Lower lobe of right lung (tissue), 2 donors: ENCODE data around the gene PALD1. TPM values are rescaled to one million over a fixed set of nuclear protein-coding genes. Genes with fewer than 3 reads are reported as not detected.

Experiments
- ATAC-seq, 2 donors: fragments of 200-7000 bp; cut with Tn5 transposase; one replicate each; pipeline ENCODE4 v1.9.1; 2020 to 2022; ENCODE audit warnings: mild to moderate bottlenecking in 2 of 2, moderate library complexity in 2 of 2
- DNase-seq: peaks from one replicate; pipeline ENCODE4 v3.0.0-alpha.2; 2020
- H3K27ac ChIP-seq: fragments of 200-600 bp; one replicate; pipeline ENCODE4 v1.8.0; 2022
- H3K27me3 ChIP-seq: fragments of 200-600 bp; one replicate; pipeline ENCODE4 v1.8.0; 2022; ENCODE audit warnings: low read depth
- H3K36me3 ChIP-seq: fragments of 200-600 bp; one replicate; pipeline ENCODE4 v1.8.0; 2022; ENCODE audit warnings: mild to moderate bottlenecking
- H3K4me1 ChIP-seq: fragments of 200-600 bp; one replicate; pipeline ENCODE4 v1.8.0; 2022
- H3K4me3 ChIP-seq: fragments of 200-600 bp; one replicate; pipeline ENCODE4 v1.8.0; 2022; ENCODE audit warnings: mild to moderate bottlenecking
- H3K9me3 ChIP-seq: fragments of 200-600 bp; one replicate; pipeline ENCODE4 v1.8.0; 2022
- CTCF ChIP-seq: fragments of 200-600 bp; IDR thresholded peaks from one replicate; pipeline ENCODE4 v1.8.0; 2022; ENCODE audit warnings: antibody characterized with exemption, mild to moderate bottlenecking
- intact Hi-C: fragments of 100-400 bp; cut with DNase I; formaldehyde crosslinking; loops from one replicate; pipeline ENCODE4 v1.11.0; 2022
- total RNA-seq: library from RNA; stranded (reverse); fragmentation: NEBNext Ultra II Directional; extraction: Animal tissue kit (Norgen Biotek cat#: 25700); gene quantifications from one replicate; pipeline ENCODE4 v1.2.1, GENCODE V29; 2021
- donor health status: DM: no; HTN: yes; CAD: no; lungs with severe emphysema.

PALD1 gene
- total RNA-seq, 1 donor from 2014 or later = 16.0 TPM

GRCh38 chr10:70592186-70592735 is 113.7 kb downstream of the PALD1 start:
- peaks cover 5% of the 10 kb centered on the region for H3K4me1 ChIP-seq
- no peaks in the 10 kb centered on the region for H3K9me3 ChIP-seq
- H3K27ac ChIP-seq = no peak overlapping the region
- H3K4me3 ChIP-seq = no peak overlapping the region
- no peaks in the 10 kb centered on the region for H3K27me3 ChIP-seq
- DNase-seq (no peak), ATAC-seq (no peak)
- no peak for TF ChIP-seq CTCF
- H3K36me3 ChIP-seq = no peaks in the 10 kb centered on the region
- intact Hi-C loops = no loop called here

- intact Hi-C loops = no loop called here
Observed at GRCh38 chr10:70592746-70593512, 114.4 kb downstream of the PALD1 start.

GRCh38 chr10:70593513-70593890 is 114.9 kb downstream of the PALD1 start:
- no peak overlapping the region for H3K4me3 ChIP-seq
- TF ChIP-seq CTCF = no peak
- no peak overlapping the region for H3K27ac ChIP-seq
- DNase-seq (no peak), ATAC-seq (no peak)
- H3K9me3 ChIP-seq = no peaks in the 10 kb centered on the region
- no peaks in the 10 kb centered on the region for H3K27me3 ChIP-seq
- no peaks in the 10 kb centered on the region for H3K36me3 ChIP-seq
- intact Hi-C loops = no loop called here
- H3K4me1 ChIP-seq = peaks cover 5% of the 10 kb centered on the region

More at GRCh38 chr10:70592746-70593512, 114.4 kb downstream of the PALD1 start:
- DNase-seq (no peak), ATAC-seq (no peak)
- no peak for TF ChIP-seq CTCF
- Histone ChIP-seq H3K36me3 (no peaks in the 10 kb centered on the region), H3K9me3 (no peaks in the 10 kb centered on the region), H3K27me3 (no peaks in the 10 kb centered on the region), H3K4me3 (no peak overlapping the region), H3K4me1 (peaks cover 5% of the 10 kb centered on the region), H3K27ac (no peak overlapping the region)

- H3K27me3 ChIP-seq = no peaks in the 10 kb centered on the region
- peaks cover 5% of the 10 kb centered on the region for H3K4me1 ChIP-seq
- DNase-seq (no peak), ATAC-seq (no peak)
- intact Hi-C loops = no loop called here
- TF ChIP-seq CTCF = no peak
- H3K9me3 ChIP-seq = no peaks in the 10 kb centered on the region
- no peaks in the 10 kb centered on the region for H3K36me3 ChIP-seq
- no peak overlapping the region for H3K27ac ChIP-seq
- no peak overlapping the region for H3K4me3 ChIP-seq
Observed at GRCh38 chr10:70594161-70594560, 115.6 kb downstream of the PALD1 start.

GRCh38 chr10:70595566-70596016 is 117.0 kb downstream of the PALD1 start:
- DNase-seq (no peak), ATAC-seq (no peak)
- intact Hi-C loops = no loop called here
- no peak for TF ChIP-seq CTCF
- Histone ChIP-seq H3K36me3 (no peaks in the 10 kb centered on the region), H3K4me1 (no peaks in the 10 kb centered on the region), H3K27ac (no peak overlapping the region), H3K4me3 (no peak overlapping the region), H3K9me3 (no peaks in the 10 kb centered on the region), H3K27me3 (no peaks in the 10 kb centered on the region)
